ENCODE results near the gene DISC1. TPM values are rescaled to one million over a fixed set of nuclear protein-coding genes. Genes with fewer than 3 reads are reported as not detected.

Gene DISC1
- total and polyA plus RNA-seq, 2 experiments from 2014 or later = 6.5 to 11.5 TPM

GRCh38 chr1:232031156-232031555, 404.6 kb downstream of the DISC1 start:
- H3K27me3 ChIP-seq = no peaks in the 10 kb centered on the region
- peaks cover 6% of the 10 kb centered on the region for H3K4me1 ChIP-seq (ENCODE audit: low read depth)
- no peaks in the 10 kb centered on the region for H3K36me3 ChIP-seq
- TF ChIP-seq CTCF (IDR thresholded peaks at IDR 0.05; ENCODE audit: low read depth, low read length) = no peak
- no peak overlapping the region for H3K27ac ChIP-seq
- H3K9me3 ChIP-seq (ENCODE audit: low read depth) = no peaks in the 10 kb centered on the region
- no peak for DNase-seq (ENCODE audit: low read depth in 1 of 2, low spot score in 1 of 2)
- H3K4me3 ChIP-seq = no peak overlapping the region

- no peak for DNase-seq (ENCODE audit: low read depth in 1 of 2, low spot score in 1 of 2)
These were observed 406.7 kb downstream of the DISC1 start for GRCh38 chr1:232033285-232033684.

GRCh38 chr1:232034556-232034955, 408.0 kb downstream of the DISC1 start:
- DNase-seq (ENCODE audit: low read depth in 1 of 2, low spot score in 1 of 2) = no peak
- H3K4me3 ChIP-seq = no peak overlapping the region
- H3K4me1 ChIP-seq (ENCODE audit: low read depth) = peaks cover 3% of the 10 kb centered on the region
- no peaks in the 10 kb centered on the region for H3K36me3 ChIP-seq
- no peak overlapping the region for H3K27ac ChIP-seq
- TF ChIP-seq CTCF (IDR thresholded peaks at IDR 0.05; ENCODE audit: low read depth, low read length) = no peak
- H3K9me3 ChIP-seq (ENCODE audit: low read depth) = no peaks in the 10 kb centered on the region
- H3K27me3 ChIP-seq = no peaks in the 10 kb centered on the region

More at GRCh38 chr1:232033285-232033684, 406.7 kb downstream of the DISC1 start:
- H3K27ac ChIP-seq = no peak overlapping the region
- TF ChIP-seq CTCF (IDR thresholded peaks at IDR 0.05; ENCODE audit: low read depth, low read length) = no peak
- no peaks in the 10 kb centered on the region for H3K9me3 ChIP-seq (ENCODE audit: low read depth)
- no peaks in the 10 kb centered on the region for H3K27me3 ChIP-seq
- no peaks in the 10 kb centered on the region for H3K36me3 ChIP-seq
- H3K4me3 ChIP-seq = no peak overlapping the region
- H3K4me1 ChIP-seq (ENCODE audit: low read depth) = peaks cover 6% of the 10 kb centered on the region

- Histone ChIP-seq H3K9me3 (ENCODE audit: low read depth) (no peaks in the 10 kb centered on the region), H3K36me3 (no peaks in the 10 kb centered on the region), H3K27me3 (no peaks in the 10 kb centered on the region), H3K27ac (no peak overlapping the region), H3K4me3 (no peak overlapping the region), H3K4me1 (ENCODE audit: low read depth) (no peaks in the 10 kb centered on the region)
- DNase-seq (ENCODE audit: low read depth in 1 of 2, low spot score in 1 of 2) = no peak
- no peak for TF ChIP-seq CTCF (IDR thresholded peaks at IDR 0.05; ENCODE audit: low read depth, low read length)
These were observed 409.8 kb downstream of the DISC1 start for GRCh38 chr1:232036181-232036933.

- H3K4me1 ChIP-seq (ENCODE audit: low read depth) = no peaks in the 10 kb centered on the region
- H3K27ac ChIP-seq = no peak overlapping the region
- H3K4me3 ChIP-seq = no peak overlapping the region
- no peaks in the 10 kb centered on the region for H3K9me3 ChIP-seq (ENCODE audit: low read depth)
- DNase-seq (ENCODE audit: low read depth in 1 of 2, low spot score in 1 of 2) = no peak
- H3K36me3 ChIP-seq = no peaks in the 10 kb centered on the region
- no peak for TF ChIP-seq CTCF (IDR thresholded peaks at IDR 0.05; ENCODE audit: low read depth, low read length)
- no peaks in the 10 kb centered on the region for H3K27me3 ChIP-seq
These were observed 411.3 kb downstream of the DISC1 start for GRCh38 chr1:232037774-232038388.
